HG02678 (cell line): Measurements from ENCODE around the gene COMMD4.

Experiments used
- ATAC-seq: cut with Tn5 transposase; IDR thresholded peaks from one replicate; pipeline ENCODE4 v1.9.1; 2021; ENCODE audit warnings: mild to moderate bottlenecking, moderate library complexity; ENCODE audit not compliant: unreplicated experiment

COMMD4 gene

GRCh38 chr15:75355369-75355768 is 19.5 kb downstream of the COMMD4 start:
- no peak for ATAC-seq

- no peak for ATAC-seq
Observed at GRCh38 chr15:75356006-75356405, 20.1 kb downstream of the COMMD4 start.

GRCh38 chr15:75356517-75356916 is 20.7 kb downstream of the COMMD4 start:
- no peak for ATAC-seq

GRCh38 chr15:75357976-75358673 is 22.3 kb downstream of the COMMD4 start:
- no peak for ATAC-seq

- ATAC-seq, result no peak
Observed at GRCh38 chr15:75358771-75359536, 23.1 kb downstream of the COMMD4 start.

GRCh38 chr15:75359537-75360250 is 23.8 kb downstream of the COMMD4 start:
- ATAC-seq, result no peak

- no peak for ATAC-seq
Observed at GRCh38 chr15:75360391-75360790, 24.5 kb downstream of the COMMD4 start.

- no peak for ATAC-seq
Observed at GRCh38 chr15:75360856-75361255, 25.0 kb downstream of the COMMD4 start.

GRCh38 chr15:75361361-75361988 is 25.6 kb downstream of the COMMD4 start:
- no peak for ATAC-seq

GRCh38 chr15:75361989-75362641 is 26.3 kb downstream of the COMMD4 start:
- no peak for ATAC-seq

GRCh38 chr15:75362642-75363249 is 26.9 kb downstream of the COMMD4 start:
- no peak for ATAC-seq

GRCh38 chr15:75363786-75364185 is 27.9 kb downstream of the COMMD4 start:
- no peak for ATAC-seq

- ATAC-seq, result no peak
Observed at GRCh38 chr15:75364881-75365280, 29.0 kb downstream of the COMMD4 start.

- no peak for ATAC-seq
Observed at GRCh38 chr15:75366163-75366562, 30.3 kb downstream of the COMMD4 start.

- no peak for ATAC-seq
Observed at GRCh38 chr15:75367006-75367405, 31.1 kb downstream of the COMMD4 start.

GRCh38 chr15:75367406-75367912 is 31.6 kb downstream of the COMMD4 start:
- no peak for ATAC-seq

GRCh38 chr15:75367913-75368688 is 32.2 kb downstream of the COMMD4 start, which contains the start of gene MAN2C1:
Gene MAN2C1, minus strand, starts transcription at chr15:75368607. Its CDS starts 24 bp downstream, at chr15:75368583.
- peak; percentile 84 for ATAC-seq

- ATAC-seq, result peak; percentile 1
Observed at GRCh38 chr15:75368689-75369239, 32.9 kb downstream of the COMMD4 start.
